Thyroid gland (tissue), 4 donors: Measurements from ENCODE around the gene RBL2.

Experiments
- CTCF ChIP-seq, 6 experiments: fragments of 200-600 bp in 3 of 6; fragments of 450-650 bp in 3 of 6; sonication (generic) in 3 of 6; IDR thresholded peaks; one replicate each; pipeline ENCODE4 v1.5.1; 2016 to 2019; ENCODE audit warnings: antibody characterized with exemption in 6 of 6, mild to moderate bottlenecking in 2 of 6, inconsistent platforms in 1 of 6, moderate library complexity in 1 of 6
- POLR2A ChIP-seq, 2 donors: fragments of 450-650 bp; IDR thresholded peaks; one replicate each; pipeline ENCODE4 v1.6.1; 2017; ENCODE audit warnings: antibody characterized with exemption in 2 of 2, mild to moderate bottlenecking in 2 of 2, moderate library complexity in 1 of 2

DNA sequence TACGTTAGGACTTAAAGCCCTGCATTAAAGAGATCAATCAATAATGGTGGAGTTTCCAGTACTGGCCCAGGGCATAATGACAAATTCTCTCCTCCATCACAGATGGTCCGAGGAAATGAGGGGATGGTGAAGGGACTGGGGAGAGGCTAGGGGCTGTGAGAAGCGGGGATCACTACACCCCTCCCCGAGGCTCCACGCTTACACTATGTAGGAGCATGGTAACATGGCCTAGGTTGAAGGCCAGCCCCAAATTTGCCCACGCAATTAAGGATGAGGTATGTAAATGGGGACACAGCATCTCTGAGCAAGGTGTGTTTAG lies 76.8 kb downstream of the RBL2 start:
- TF ChIP-seq CTCF (IDR thresholded peaks at IDR 0.05) = no peak
- TF ChIP-seq POLR2A (IDR thresholded peaks at IDR 0.05) = no peak
